ENCODE measurements around the gene MYO9A. TPM values are rescaled to one million over a fixed set of nuclear protein-coding genes. Genes with fewer than 3 reads are reported as not detected.
"Not testable (repeated sequence)": the region's sequence is repeated elsewhere in the genome, so short reads cannot be mapped to it uniquely, and the experiment has no call there.

MYO9A gene
- total RNA-seq, 1 donor from 2014 or later: 155 TPM

DNA sequence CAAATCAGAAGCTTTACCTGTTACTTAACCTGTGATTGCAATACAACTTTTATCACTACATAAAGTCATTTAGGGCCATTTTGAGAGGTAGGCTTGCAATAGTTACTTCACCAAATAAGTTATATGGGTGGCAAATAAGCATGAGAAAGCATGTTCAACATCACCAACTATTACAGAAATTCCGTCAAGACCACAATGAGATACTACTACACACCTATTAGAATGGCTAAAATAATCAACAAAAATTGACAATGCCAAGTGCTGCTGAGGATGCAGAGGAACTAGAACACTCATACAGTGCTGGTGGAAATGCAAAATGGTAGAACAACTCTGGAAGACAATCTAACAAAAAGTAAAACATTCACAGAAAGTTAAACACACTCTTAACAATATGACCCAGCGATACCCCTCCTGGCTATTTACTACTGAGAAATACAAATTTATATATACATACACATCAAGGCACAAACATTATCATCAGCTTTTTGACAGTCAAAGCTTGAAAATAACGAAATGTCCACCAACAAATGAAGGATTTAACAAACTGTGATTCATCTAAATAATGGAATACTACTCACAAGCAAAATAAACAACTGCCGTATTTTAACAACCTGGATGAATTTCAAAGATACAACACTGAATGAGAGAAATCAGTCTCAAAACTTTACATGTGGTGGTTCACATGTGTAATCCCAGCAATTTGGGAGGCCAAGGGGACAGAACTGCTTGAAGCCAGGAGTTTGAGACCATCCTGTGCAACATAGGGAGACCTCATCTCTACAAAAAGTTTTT lies 82.9 kb downstream of the MYO9A start:
- no peak for DNase-seq

- no peak for DNase-seq
Measured at GRCh38 chr15:72034351-72034750, 83.6 kb downstream of the MYO9A start.

DNA sequence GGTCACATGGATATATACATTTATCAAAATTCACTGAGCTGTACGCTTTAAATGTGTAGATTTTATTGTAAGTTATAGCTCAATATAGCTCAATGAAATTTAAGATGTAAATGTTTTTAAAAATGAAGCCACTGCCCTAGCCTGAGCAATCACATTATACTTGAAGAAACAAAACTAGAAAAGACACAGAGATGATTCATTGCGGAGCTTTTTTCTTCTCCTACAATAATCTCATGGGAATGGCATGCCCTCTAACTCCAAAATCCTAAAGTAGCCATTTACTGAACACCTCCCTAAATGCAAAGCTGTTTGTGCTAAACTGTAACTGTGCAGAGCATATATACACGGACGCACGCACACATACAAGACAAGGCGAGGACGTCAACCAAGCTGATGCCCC lies 84.2 kb downstream of the MYO9A start:
- no peak for DNase-seq

DNA sequence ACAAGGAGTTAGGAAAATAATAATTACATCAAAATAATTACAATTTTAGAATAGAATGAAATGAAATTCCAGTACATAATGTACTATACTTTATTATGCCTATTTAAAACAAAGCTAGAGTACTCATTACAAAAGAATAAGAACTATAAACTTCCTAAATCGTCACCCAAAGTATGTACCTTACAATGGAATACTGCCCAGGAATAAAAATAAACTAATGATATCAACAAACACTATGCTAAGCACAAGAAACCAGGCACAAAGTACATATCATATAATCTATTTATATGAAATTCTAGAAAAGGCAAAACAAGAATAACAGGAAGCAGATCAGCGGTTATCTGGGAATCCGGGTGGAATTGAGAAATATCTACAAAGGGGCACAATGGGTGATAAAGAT lies 84.7 kb downstream of the MYO9A start:
- DNase-seq: no peak

GRCh38 chr15:72021604-72022003 lies 96.3 kb downstream of the MYO9A start:
- DNase-seq: no peak

GRCh38 chr15:72020799-72021198 lies 97.2 kb downstream of the MYO9A start:
- no peak for DNase-seq

GRCh38 chr15:72014555-72014954 lies 103.4 kb downstream of the MYO9A start:
- DNase-seq: not testable (repeated sequence)

DNA sequence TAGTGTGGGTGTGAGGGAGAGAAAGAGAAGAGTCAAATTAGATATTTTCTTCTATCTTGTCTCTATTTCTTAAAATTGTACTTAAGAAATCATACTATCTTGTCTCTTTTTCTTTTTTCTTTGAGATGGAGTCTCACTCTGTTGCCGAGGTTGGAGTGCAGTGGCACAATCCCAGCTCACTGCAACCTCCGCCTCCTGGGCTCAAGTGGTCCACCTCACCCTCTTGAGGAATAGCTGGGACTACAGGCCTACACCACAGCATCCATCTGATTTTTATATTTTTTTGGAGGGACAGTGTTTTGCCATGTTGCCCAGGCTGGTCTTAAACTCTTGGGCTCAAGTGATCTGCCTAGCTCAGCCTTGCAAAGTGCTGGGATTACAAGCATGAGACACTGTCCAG lies 104.2 kb downstream of the MYO9A start:
- DNase-seq: no peak

- DNase-seq: no peak
Measured at GRCh38 chr15:72011302-72011942, 106.5 kb downstream of the MYO9A start.

DNA sequence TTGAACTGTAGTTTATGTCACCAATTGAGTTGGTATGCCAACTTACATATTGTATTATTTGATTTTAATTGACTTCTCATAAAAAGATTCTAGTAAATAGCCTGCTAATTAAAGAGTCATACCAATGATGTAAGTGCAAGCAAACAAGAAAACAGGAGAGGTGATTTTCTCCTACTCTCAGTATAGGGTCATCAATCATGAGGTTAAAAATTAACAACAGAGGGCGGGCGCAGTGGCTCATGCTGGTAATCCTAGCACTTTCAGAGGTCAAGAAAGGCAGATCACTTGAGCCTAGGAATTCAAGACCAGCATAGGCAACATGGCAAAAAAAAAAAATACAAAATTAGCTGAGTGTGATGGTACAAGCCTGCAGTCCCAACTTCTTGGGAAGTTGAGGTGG lies 108.7 kb downstream of the MYO9A start:
- no peak for DNase-seq

DNA sequence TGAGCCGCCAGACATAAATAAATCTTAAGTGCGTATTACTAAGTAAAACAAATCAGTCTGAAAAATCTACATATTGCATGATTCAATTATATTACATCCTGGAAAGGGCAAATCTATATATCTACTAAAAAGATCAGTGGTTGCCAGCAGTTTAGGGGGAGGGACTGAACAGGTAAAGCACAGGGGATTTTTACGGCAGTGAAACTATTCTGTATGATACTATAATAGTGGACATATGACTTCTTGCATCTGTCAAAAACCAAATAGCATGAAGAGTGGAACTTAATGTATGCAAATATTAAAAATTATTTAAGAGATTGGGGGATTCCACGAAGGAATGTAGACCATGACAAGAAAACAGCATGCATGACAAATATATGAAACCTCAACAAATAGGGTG lies 111.6 kb downstream of the MYO9A start:
- no peak for DNase-seq

DNA sequence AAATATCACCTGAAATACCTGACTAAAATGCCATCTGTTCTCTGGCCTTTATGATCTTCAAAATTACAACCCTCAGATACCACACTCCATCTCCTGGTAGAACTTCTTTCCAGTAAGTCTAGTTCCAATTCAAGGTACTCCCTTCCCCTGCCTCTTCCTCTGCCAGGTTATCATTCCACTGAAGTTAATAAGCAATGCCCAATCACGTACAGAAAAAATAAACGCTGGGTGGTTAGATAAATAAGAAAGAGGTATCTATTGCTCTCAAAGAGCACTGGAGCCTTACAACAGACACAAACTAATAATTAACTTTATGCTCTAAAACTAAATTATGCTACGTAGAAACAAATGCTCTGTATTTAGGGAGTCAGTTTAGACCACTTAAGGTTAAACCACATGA lies 112.5 kb downstream of the MYO9A start:
- DNase-seq: no peak

GRCh38 chr15:71999807-72000206 lies 118.1 kb downstream of the MYO9A start:
- no peak for DNase-seq

DNA sequence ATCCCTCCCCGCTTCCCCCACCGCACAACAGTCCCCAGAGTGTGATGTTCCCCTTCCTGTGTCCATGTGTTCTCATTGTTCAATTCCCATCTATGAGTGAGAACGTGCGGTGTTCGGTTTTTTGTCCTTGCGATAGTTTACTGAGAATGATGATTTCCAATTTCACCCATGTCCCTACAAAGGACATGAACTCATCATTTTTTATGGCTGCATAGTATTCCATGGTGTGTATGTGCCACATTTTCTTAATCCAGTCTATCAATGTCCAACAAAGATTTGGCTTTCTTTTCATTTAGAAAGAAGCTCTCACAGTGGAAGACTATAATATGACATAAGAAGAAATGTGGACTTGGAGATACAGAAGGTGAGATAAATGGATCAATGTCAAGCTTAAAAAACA lies 119.2 kb downstream of the MYO9A start:
- not testable (repeated sequence) for DNase-seq

- no peak for DNase-seq
Measured at GRCh38 chr15:71997691-71998090, 120.3 kb downstream of the MYO9A start.

GRCh38 chr15:71975816-71976150 lies 142.2 kb downstream of the MYO9A start:
- DNase-seq: no peak

GRCh38 chr15:71974211-71974610 lies 143.7 kb downstream of the MYO9A start:
- no peak for DNase-seq

DNA sequence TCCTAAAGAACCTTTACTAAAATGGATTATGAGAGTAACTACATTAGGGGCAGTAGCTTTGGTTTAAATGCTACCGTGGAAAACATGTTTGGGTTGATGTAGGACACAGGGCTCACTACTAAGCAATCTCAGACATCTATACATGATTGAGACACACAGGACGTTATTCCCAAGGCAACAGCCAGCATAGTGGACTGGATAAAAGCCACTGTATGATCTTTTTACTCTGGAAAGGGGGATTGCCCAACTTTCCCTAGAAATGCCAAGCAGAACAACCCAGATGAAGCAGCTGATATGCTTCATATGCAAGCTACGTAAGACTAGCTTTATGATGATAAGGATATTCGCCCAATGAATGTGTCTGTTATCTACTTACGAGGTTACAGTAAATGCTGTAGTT lies 144.6 kb downstream of the MYO9A start:
- DNase-seq: no peak

DNA sequence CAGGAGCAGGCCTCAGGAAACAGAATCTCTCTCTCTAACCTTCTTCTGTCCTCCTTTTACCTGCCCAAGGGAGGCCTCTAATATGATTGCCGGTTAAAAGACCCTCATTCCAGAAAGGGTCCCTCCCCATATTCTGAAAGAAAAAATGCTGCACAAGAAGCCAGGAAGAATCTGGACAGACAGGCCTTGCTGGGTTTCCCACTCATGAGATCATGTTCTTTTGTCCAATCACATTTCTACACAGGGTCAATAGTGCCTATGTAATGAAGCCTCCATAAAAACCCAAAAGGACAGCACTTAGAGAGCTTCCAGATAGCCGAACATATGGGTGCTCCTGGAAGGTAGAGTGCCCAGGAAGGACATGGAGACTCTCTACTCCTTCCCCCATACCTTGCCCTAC lies 146.0 kb downstream of the MYO9A start:
- no peak for DNase-seq

DNA sequence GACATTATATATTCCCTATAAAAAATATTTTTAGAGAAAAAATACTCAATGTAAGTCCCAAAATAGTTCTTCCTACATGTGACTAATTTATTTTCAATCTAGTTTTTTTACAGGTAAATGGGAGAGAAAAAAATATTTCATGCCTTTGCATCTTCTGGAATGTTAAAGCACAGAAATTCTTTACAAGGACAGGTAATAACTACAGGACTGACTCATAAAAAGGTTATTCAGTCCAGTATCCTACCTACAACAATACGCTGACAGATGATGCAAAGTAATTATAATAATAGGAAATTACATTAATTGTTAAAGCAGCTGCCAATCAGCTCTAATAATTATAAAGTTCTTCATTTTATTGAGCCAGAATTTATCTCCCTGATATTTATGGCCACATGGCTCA lies 147.5 kb downstream of the MYO9A start:
- DNase-seq: no peak

GRCh38 chr15:71962537-71962936 lies 155.4 kb downstream of the MYO9A start:
- DNase-seq: no peak

DNA sequence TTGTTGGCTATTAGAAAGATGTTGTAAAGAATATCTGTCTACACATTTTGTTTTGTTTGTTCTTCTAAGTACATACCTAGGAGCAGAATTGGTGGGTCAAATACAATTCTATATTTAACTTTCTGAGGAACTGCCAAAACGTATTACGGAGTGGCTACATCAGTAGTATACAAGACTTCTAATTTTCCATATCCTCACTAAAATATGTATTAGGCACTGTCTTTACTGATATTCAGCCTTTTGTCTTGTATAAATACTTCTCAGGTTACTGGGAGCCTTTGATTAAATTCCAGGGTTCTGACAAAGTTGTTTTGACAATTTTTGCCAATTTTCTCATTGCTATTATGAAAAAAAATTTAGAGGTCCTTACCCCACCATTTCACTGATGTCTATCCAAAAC lies 160.9 kb downstream of the MYO9A start:
- DNase-seq: no peak

DNA sequence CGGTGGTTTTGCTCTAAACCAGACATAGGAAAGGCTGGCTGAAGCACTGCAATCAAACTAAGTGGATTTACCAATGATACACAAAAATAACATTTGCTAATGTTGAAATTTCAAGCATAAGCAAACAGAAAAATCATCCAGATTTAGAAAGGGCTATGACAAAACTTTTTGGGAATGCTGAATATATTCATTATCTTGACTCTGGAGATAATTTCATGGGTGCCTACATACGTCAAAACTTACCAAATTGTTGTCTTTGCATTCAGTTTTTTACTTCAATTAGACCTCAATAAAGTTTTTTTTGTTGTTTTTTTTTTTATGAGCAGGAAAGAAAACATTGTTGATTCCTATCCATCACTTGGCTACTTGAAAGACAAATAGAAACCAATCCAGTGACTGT lies 166.8 kb downstream of the MYO9A start:
- no peak for DNase-seq

DNA sequence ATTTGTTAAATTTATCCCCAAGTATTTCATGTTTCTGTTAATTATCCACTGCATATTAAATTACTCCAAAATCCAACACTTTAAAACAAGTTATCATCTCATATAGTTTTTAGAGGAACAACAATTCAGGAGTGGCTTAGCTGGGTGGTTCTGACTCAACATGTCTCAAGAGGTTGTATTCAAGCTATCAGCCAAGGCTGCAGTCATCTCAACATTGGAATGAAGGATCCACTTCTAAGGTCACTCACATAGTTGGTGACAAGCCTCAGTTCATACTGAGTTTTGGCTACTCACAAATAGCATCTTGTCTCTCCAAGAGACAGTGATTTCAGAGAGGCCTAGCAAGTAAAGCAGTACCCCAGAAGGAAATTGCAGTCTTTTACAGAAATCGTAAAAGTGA lies 172.9 kb downstream of the MYO9A start:
- no peak for DNase-seq
